WTC11 (cell line): ENCODE results near the gene PTPRG. TPM values are rescaled to one million over a fixed set of nuclear protein-coding genes. Genes with fewer than 3 reads are reported as not detected.
A peak's percentile ranks its signal among the peaks of the same experiment; 100 is the strongest.

Experiments used
- ATAC-seq: fragments of 200-7000 bp; cut with Tn5 transposase; 2 replicates; pipeline ENCODE4 v1.10.0; 2021; ENCODE audit warnings: mild to moderate bottlenecking, moderate library complexity
- CTCF ChIA-PET: fragments of 300-600 bp; sonication (Branson Sonifier 250); formaldehyde crosslinking; loops from one replicate; lab custom pipeline; 2021; ENCODE audit warnings: antibody characterized with exemption; lab: Charles Lee
- POLR2A ChIA-PET: fragments of 350-600 bp; sonication (Branson Sonifier 250); formaldehyde crosslinking; loops from one replicate; lab custom pipeline; 2021; ENCODE audit warnings: antibody characterized with exemption; lab: Charles Lee
- DNase-seq: peaks from one replicate; pipeline ENCODE4 v3.0.0; 2021; ENCODE audit warnings: low spot score
- H3K27ac Mint-ChIP-seq: 2 replicates; pipeline ENCODE4 v1.8.0; 2021; ENCODE audit warnings: mixed read lengths
- H3K27me3 Mint-ChIP-seq: 2 replicates; pipeline ENCODE4 v1.8.0; 2021; ENCODE audit warnings: low read depth, mild to moderate bottlenecking, moderate library complexity, mixed read lengths
- H3K36me3 Mint-ChIP-seq: 2 replicates; pipeline ENCODE4 v1.8.0; 2021; ENCODE audit warnings: mixed read lengths
- H3K4me1 Mint-ChIP-seq: 2 replicates; pipeline ENCODE4 v1.8.0; 2022; ENCODE audit warnings: mixed read lengths
- H3K4me3 Mint-ChIP-seq: 2 replicates; pipeline ENCODE4 v1.8.0; 2021; ENCODE audit warnings: mild to moderate bottlenecking, moderate library complexity, mixed read lengths
- H3K9me3 Mint-ChIP-seq: 2 replicates; pipeline ENCODE4 v1.8.0; 2021; ENCODE audit warnings: mixed read lengths
- CREB1 ChIP-seq: sonication (generic); formaldehyde crosslinking; IDR thresholded peaks from 2 replicates; pipeline ENCODE4 v1.8.0; 2023; ENCODE audit warnings: mild to moderate bottlenecking, missing genetic modification reagents
- CREM ChIP-seq: sonication (generic); formaldehyde crosslinking; IDR thresholded peaks from 2 replicates; pipeline ENCODE4 v1.8.1; 2022; ENCODE audit warnings: mild to moderate bottlenecking, missing genetic modification reagents, moderate library complexity
- KAT7 ChIP-seq: sonication (generic); formaldehyde crosslinking; IDR thresholded peaks from 2 replicates; pipeline ENCODE4 v1.8.1; 2023; ENCODE audit warnings: missing genetic modification reagents, mild to moderate bottlenecking, borderline replicate concordance
- NFATC4 ChIP-seq: fragments of 250-450 bp; sonication (Bioruptor Pico); IDR thresholded peaks from 2 replicates; pipeline ENCODE4 v1.9.0; 2021; ENCODE audit warnings: mild to moderate bottlenecking
- SMAD3 ChIP-seq: sonication (generic); formaldehyde crosslinking; IDR thresholded peaks from 2 replicates; pipeline ENCODE4 v1.8.0; 2022; ENCODE audit warnings: missing genetic modification reagents, mild to moderate bottlenecking, borderline replicate concordance
- SMAD4 ChIP-seq: sonication (generic); formaldehyde crosslinking; IDR thresholded peaks from 2 replicates; pipeline ENCODE4 v1.8.0; 2022; ENCODE audit warnings: mild to moderate bottlenecking, missing genetic modification reagents
- TCF7 ChIP-seq: sonication (generic); formaldehyde crosslinking; IDR thresholded peaks from 2 replicates; pipeline ENCODE4 v1.8.0; 2022; ENCODE audit warnings: mild to moderate bottlenecking, low read depth, missing genetic modification reagents, moderate library complexity
- TP53 ChIP-seq: sonication (generic); formaldehyde crosslinking; IDR thresholded peaks from 2 replicates; pipeline ENCODE4 v1.8.1; 2023; ENCODE audit warnings: mild to moderate bottlenecking, missing genetic modification reagents
- ZNF121 ChIP-seq: sonication (generic); formaldehyde crosslinking; IDR thresholded peaks from 2 replicates; pipeline ENCODE4 v1.8.0; 2023; ENCODE audit warnings: missing genetic modification reagents
- ZNF396 ChIP-seq: fragments of 250-450 bp; sonication (Bioruptor Pico); IDR thresholded peaks from 2 replicates; pipeline ENCODE4 v1.8.0; 2021; ENCODE audit warnings: mild to moderate bottlenecking, moderate library complexity, borderline replicate concordance
- total RNA-seq: library from RNA; stranded (reverse); gene quantifications from 3 replicates; pipeline ENCODE4 v1.2.3, GENCODE V29; 2021
- TF ChIP-seq, protein P1 (sequence below): sonication (generic); formaldehyde crosslinking; IDR thresholded peaks from 2 replicates; pipeline ENCODE4 v1.8.1; 2022; ENCODE audit warnings: mild to moderate bottlenecking, moderate library complexity, missing genetic modification reagents
- TF ChIP-seq, protein P2 (sequence below): sonication (generic); formaldehyde crosslinking; IDR thresholded peaks from 2 replicates; pipeline ENCODE4 v1.8.1; 2022; ENCODE audit warnings: mild to moderate bottlenecking, missing genetic modification reagents, moderate library complexity, borderline replicate concordance
- TF ChIP-seq, protein P3 (sequence below): sonication (generic); formaldehyde crosslinking; IDR thresholded peaks from 2 replicates; pipeline ENCODE4 v1.8.0; 2023; ENCODE audit warnings: missing genetic modification reagents
- TF ChIP-seq, protein P4 (sequence below): sonication (generic); formaldehyde crosslinking; conservative IDR thresholded peaks from 2 replicates; pipeline ENCODE4 v1.8.1; 2022; ENCODE audit warnings: mild to moderate bottlenecking, missing genetic modification reagents
- TF ChIP-seq, protein P5 (sequence below): sonication (generic); formaldehyde crosslinking; IDR thresholded peaks from 2 replicates; pipeline ENCODE4 v1.8.1; 2022; ENCODE audit warnings: low read depth, missing genetic modification reagents, borderline replicate concordance
- TF ChIP-seq, protein P6 (sequence below): sonication (generic); formaldehyde crosslinking; IDR thresholded peaks from 2 replicates; pipeline ENCODE4 v1.8.0; 2022; ENCODE audit warnings: mild to moderate bottlenecking, missing genetic modification reagents
- TF ChIP-seq, protein P7 (sequence below): fragments of 250-450 bp; sonication (Bioruptor Pico); IDR thresholded peaks from 2 replicates; pipeline ENCODE4 v1.9.0; 2021; ENCODE audit warnings: moderate library complexity, mild to moderate bottlenecking, inconsistent platforms, borderline replicate concordance

The PTPRG gene
- total RNA-seq, 1 experiment from 2014 or later, result 106 TPM

DNA sequence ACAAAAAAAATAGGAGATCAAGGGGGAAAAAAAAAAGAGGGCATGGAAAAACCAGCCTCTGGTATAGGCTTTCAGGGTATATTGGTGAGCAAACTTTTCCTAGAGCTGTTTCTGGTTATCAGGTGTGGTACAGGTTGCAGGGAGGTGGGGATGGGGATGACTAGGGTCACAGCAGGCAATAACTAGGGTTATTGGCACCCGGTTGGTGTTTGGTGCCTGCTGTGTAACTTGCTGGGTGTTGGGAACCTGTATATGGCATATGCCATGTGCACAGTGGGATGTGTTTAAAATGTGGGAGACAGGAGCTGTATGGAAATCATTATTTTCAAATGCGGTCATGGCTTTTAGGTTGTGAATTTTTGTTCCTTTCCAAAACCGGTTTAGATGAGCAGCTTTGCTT is 119.2 kb downstream of the PTPRG start (continued):
- TF ChIP-seq, protein P1, sequence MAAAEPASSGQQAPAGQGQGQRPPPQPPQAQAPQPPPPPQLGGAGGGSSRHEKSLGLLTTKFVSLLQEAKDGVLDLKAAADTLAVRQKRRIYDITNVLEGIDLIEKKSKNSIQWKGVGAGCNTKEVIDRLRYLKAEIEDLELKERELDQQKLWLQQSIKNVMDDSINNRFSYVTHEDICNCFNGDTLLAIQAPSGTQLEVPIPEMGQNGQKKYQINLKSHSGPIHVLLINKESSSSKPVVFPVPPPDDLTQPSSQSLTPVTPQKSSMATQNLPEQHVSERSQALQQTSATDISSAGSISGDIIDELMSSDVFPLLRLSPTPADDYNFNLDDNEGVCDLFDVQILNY (CRISPR knock-in tag), result no peak
- TF ChIP-seq, all 79 proteins: peak for 0

DNA sequence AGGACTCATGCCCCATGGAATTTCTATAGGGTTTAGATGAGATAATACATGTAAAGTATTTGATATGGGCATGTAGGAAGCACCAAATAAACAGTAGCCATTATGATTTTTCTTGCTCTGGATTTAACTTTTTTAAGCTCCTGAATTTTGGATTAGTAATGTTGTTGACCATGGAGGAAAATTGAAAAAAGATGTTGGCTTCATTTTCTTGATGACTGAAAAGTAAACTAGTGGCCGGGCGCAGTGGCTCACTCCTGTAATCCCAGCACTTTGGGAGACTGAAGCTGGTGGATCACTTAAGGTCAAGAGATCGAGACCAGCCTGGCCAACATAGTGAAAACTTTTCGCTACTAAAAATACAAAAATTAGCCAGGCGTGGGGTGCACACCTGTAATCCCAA is 120.3 kb downstream of the PTPRG start:
- H3K27ac Mint-ChIP-seq, result peak overlapping the region; percentile 66
- CTCF ChIA-PET, result interaction anchor here (0.6 kb wide), 1 partner anchor 132 kb away, joined by 3 read pairs; no protein-coding TSS in a partner anchor
- no peak overlapping the region for H3K4me3 Mint-ChIP-seq
- no peaks in the 10 kb centered on the region for H3K9me3 Mint-ChIP-seq
- ATAC-seq (no peak), DNase-seq (no peak)
- TF ChIP-seq TCF7, result no peak
- H3K4me1 Mint-ChIP-seq, result peaks cover 91% of the 10 kb centered on the region
- H3K27me3 Mint-ChIP-seq, result no peaks in the 10 kb centered on the region
- no peaks in the 10 kb centered on the region; the same call in 1 of the 2 replicates for H3K36me3 Mint-ChIP-seq
- POLR2A ChIA-PET, result no interaction called here

DNA sequence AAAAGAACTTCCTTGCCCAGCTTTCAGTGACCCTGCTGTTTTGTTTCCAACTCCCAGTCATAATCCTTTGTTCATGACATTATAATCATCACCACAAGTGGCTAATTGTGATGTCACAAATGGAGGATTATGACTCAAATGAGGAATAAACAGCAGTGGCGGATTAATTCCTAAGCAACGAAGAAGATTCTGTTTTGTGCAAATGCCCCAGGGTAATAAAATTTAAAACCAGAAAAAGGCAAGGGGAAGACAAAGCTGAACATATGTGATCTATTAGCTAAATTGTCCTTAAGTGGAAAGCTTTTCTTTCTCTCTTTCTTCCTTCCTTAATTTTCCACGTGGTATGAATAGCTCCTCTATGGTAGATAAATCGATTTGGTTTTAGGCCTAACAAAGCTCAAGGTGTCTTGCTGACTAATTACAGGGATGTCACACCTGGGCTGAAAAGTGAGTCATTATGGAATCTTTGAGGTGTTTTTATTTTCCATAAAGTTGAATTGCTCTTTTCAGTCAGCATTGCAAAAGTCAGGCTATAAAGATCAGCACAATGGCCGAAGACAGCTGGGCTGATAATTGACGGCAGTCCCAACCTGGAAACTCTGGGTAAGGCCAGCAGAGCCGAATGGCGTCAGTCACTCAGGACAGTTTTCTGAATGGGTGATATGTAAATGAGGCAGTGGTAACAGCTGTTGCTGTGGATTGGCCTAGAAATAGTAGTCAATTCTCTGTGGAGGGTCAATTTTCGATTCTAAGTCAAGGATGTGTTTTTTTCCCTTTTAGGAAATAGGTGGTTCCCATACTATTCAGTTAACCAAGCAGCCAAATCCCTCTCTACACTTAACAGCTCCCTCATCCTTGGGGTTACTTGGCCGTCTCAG is 121.5 kb downstream of the PTPRG start:
- H3K4me3 Mint-ChIP-seq, result peak overlapping the region; percentile 10
- H3K4me1 Mint-ChIP-seq, result peaks cover 97% of the 10 kb centered on the region
- H3K27me3 Mint-ChIP-seq, result no peaks in the 10 kb centered on the region
- peak overlapping the region; percentile 84 for H3K27ac Mint-ChIP-seq
- CTCF ChIA-PET, result interaction anchor here (0.6 to 1.6 kb wide), 2 partner anchors 18 to 116 kb away, joined by 3 to 4 read pairs; no protein-coding TSS in a partner anchor
- DNase-seq, result no peak
- POLR2A ChIA-PET, result interaction anchor here (0.6 kb wide), 1 partner anchor 217 kb away, joined by 4 read pairs; no protein-coding TSS in a partner anchor
- H3K9me3 Mint-ChIP-seq, result no peaks in the 10 kb centered on the region
- ATAC-seq, result no peak
- no peaks in the 10 kb centered on the region for H3K36me3 Mint-ChIP-seq
- TF ChIP-seq, protein P2, sequence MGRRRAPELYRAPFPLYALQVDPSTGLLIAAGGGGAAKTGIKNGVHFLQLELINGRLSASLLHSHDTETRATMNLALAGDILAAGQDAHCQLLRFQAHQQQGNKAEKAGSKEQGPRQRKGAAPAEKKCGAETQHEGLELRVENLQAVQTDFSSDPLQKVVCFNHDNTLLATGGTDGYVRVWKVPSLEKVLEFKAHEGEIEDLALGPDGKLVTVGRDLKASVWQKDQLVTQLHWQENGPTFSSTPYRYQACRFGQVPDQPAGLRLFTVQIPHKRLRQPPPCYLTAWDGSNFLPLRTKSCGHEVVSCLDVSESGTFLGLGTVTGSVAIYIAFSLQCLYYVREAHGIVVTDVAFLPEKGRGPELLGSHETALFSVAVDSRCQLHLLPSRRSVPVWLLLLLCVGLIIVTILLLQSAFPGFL, result no peak
- TF ChIP-seq CREM (CRISPR knock-in tag) (no peak), SMAD3 (CRISPR knock-in tag) (no peak), TP53 (CRISPR knock-in tag) (no peak), ZNF121 (no peak), NFATC4 (CRISPR knock-in tag) (no peak), TCF7 (no peak), CREB1 (no peak), KAT7 (CRISPR knock-in tag) (no peak)
- TF ChIP-seq, protein P3, sequence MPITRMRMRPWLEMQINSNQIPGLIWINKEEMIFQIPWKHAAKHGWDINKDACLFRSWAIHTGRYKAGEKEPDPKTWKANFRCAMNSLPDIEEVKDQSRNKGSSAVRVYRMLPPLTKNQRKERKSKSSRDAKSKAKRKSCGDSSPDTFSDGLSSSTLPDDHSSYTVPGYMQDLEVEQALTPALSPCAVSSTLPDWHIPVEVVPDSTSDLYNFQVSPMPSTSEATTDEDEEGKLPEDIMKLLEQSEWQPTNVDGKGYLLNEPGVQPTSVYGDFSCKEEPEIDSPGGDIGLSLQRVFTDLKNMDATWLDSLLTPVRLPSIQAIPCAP, result no peak
- TF ChIP-seq, protein P4, sequence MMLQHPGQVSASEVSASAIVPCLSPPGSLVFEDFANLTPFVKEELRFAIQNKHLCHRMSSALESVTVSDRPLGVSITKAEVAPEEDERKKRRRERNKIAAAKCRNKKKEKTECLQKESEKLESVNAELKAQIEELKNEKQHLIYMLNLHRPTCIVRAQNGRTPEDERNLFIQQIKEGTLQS (CRISPR knock-in tag), result no peak
- TF ChIP-seq, all 79 proteins: peak for 0

DNA sequence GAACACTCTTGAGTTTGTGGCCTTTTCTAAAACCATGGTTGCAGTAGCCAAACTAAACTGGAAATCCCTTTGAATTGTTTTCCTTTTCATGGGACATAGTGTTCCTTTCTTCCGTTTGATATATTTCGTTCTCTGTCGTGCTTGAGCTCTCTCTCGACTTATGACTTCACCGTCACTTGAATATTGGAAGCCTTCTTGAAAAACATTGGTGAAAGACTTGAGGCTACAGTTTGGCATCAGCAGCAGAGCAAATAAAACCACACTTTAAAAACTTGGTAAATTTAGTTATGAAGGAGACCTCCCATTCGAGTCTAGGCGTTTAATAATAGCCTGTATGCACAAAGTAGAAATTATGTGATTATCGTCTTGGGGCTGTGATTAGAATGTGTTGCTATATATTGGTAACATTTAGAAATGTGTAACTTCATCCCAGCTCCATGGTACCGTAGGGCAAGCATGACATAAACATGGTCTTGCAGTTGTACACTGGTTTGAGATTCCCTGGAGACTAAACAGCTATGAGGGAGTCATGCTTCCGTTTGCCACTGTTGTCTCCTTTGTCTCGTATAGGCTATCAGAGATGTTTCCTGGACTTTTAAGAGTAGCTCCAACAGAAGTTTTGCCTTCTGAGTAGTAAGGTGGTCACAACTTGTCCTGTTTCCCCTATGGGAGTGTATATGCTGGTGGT is 122.3 kb downstream of the PTPRG start:
- ATAC-seq (no peak), DNase-seq (no peak)
- Mint-ChIP-seq H3K27ac (peak overlapping the region; percentile 34; the same call in 1 of the 2 replicates), H3K9me3 (no peaks in the 10 kb centered on the region), H3K36me3 (no peaks in the 10 kb centered on the region), H3K4me3 (no peak overlapping the region), H3K27me3 (no peaks in the 10 kb centered on the region), H3K4me1 (peaks cover 94% of the 10 kb centered on the region)
- POLR2A ChIA-PET, result interaction anchor here (0.8 kb wide), 1 partner anchor 119 kb away, joined by 3 read pairs; no protein-coding TSS in a partner anchor
- CTCF ChIA-PET, result interaction anchor here (0.5 to 1.6 kb wide), 3 partner anchors 17 to 116 kb away, joined by 3 to 4 read pairs (median 3); no protein-coding TSS in a partner anchor
- TF ChIP-seq ZNF396 (CRISPR knock-in tag) (no peak), SMAD4 (CRISPR knock-in tag) (no peak)
- TF ChIP-seq, protein P5, sequence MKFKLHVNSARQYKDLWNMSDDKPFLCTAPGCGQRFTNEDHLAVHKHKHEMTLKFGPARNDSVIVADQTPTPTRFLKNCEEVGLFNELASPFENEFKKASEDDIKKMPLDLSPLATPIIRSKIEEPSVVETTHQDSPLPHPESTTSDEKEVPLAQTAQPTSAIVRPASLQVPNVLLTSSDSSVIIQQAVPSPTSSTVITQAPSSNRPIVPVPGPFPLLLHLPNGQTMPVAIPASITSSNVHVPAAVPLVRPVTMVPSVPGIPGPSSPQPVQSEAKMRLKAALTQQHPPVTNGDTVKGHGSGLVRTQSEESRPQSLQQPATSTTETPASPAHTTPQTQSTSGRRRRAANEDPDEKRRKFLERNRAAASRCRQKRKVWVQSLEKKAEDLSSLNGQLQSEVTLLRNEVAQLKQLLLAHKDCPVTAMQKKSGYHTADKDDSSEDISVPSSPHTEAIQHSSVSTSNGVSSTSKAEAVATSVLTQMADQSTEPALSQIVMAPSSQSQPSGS, result no peak
- TF ChIP-seq, protein P6, sequence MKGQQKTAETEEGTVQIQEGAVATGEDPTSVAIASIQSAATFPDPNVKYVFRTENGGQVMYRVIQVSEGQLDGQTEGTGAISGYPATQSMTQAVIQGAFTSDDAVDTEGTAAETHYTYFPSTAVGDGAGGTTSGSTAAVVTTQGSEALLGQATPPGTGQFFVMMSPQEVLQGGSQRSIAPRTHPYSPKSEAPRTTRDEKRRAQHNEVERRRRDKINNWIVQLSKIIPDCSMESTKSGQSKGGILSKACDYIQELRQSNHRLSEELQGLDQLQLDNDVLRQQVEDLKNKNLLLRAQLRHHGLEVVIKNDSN (CRISPR knock-in tag), result no peak
- TF ChIP-seq, protein P7, sequence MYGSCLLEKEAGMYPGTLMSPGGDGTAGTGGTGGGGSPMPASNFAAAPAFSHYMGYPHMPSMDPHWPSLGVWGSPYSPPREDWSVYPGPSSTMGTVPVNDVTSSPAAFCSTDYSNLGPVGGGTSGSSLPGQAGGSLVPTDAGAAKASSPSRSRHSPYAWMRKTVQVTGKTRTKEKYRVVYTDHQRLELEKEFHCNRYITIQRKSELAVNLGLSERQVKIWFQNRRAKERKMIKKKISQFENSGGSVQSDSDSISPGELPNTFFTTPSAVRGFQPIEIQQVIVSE (CRISPR knock-in tag), result no peak
